Large intestine (tissue), 3 donors: ENCODE measurements around the gene GGA1. TPM values are rescaled to one million over a fixed set of nuclear protein-coding genes. Genes with fewer than 3 reads are reported as not detected.
"Not testable (repeated sequence)": the region's sequence is repeated elsewhere in the genome, so short reads cannot be mapped to it uniquely, and the experiment has no call there.

Source experiments
- DNase-seq, 2 donors: peaks; one replicate each; pipeline versions ENCODE4 v3.0.0 to v3.0.0-alpha.2; 2013
- H3K27ac ChIP-seq: one replicate; pipeline ENCODE4 v1.5.1; 2013; ENCODE audit warnings: low read length
- H3K27me3 ChIP-seq: 2 replicates; pipeline ENCODE4 v1.6.1; 2013; ENCODE audit warnings: low read length; ENCODE audit not compliant: control insufficient read depth, insufficient read depth
- H3K36me3 ChIP-seq: 2 replicates; pipeline ENCODE4 v1.6.1; 2013; ENCODE audit warnings: low read length; ENCODE audit not compliant: control insufficient read depth, insufficient read depth
- H3K4me1 ChIP-seq: one replicate; pipeline ENCODE4 v1.6.1; 2013; ENCODE audit warnings: low read length; ENCODE audit not compliant: control insufficient read depth, insufficient read depth
- H3K4me3 ChIP-seq: one replicate; pipeline ENCODE4 v1.5.1; 2013; ENCODE audit warnings: low read length
- H3K9me3 ChIP-seq: one replicate; pipeline ENCODE4 v1.6.1; 2013; ENCODE audit warnings: mild to moderate bottlenecking, low read depth, low read length, moderate library complexity; ENCODE audit not compliant: control insufficient read depth
- WGBS: methylation state at CpG from one replicate; pipeline ENCODE4 v1.1.5; 2013; ENCODE audit warnings: low lambda C conversion rate; ENCODE audit not compliant: insufficient coverage; 5-methylcytosine and 5-hydroxymethylcytosine counted together
- polyA plus RNA-seq: library from polyadenylated mRNA; unstranded; fragments of 120-200 nt; gene quantifications from one replicate; pipeline ENCODE4 v1.2.1, GENCODE V29; 2013

GGA1 gene
- polyA plus RNA-seq, 1 donor = 49.7 TPM

- DNase-seq = no peak
- Histone ChIP-seq H3K4me3 (no peak overlapping the region), H3K36me3 (no peaks in the 10 kb centered on the region), H3K9me3 (no peaks in the 10 kb centered on the region), H3K27me3 (no peaks in the 10 kb centered on the region), H3K4me1 (peaks cover 25% of the 10 kb centered on the region), H3K27ac (peak overlapping the region; percentile 25)
- WGBS = no CpG with 5 or more reads among the region's 12 CpGs
These were observed 16.7 kb upstream of the GGA1 start for GRCh38 chr22:37591823-37592404.

DNA sequence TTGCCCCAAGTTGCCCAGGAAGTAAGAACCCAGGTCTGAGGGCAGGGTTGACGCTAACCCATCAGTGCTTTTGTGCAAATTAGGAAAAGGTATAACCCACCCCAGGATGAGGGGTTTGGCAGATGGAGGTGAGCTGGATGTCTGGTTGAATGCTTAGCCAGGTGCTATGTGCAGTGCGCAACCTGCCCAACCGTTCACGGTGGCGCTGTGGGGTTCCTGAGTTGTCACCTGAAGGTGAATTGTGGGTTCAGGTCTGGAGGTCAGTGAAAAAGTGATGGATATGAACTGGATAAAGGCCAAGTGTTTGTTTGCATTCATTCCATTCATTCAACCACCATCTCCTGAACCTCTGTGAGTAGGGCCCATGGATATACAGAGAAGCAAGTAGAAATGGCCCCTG, 14.4 kb upstream of the GGA1 start:
- Histone ChIP-seq H3K27me3 (no peaks in the 10 kb centered on the region), H3K36me3 (no peaks in the 10 kb centered on the region), H3K9me3 (no peaks in the 10 kb centered on the region), H3K27ac (no peak overlapping the region), H3K4me3 (no peak overlapping the region), H3K4me1 (peaks cover 11% of the 10 kb centered on the region)
- DNase-seq = no peak
- WGBS = no CpG with 5 or more reads among the region's 5 CpGs

DNA sequence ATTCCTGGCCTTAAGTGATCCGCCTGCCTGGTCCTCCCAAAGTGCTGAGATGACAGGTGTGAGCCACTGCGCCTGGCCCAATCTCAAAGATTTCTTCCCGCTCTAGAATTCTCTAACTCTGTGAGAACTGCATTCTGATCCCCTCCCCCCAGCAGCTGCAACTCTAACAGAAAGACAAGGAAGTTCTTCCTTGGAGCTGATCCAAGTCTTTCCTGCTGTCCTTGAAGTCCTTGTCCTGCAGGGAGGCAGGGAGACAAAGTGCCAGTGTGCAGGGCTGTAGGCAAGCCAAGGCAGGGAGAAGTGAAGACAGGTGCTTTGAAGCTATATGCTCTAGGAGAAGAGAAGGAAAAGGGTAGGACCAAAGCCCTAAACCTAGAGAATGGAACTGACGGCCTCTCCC, 9.5 kb upstream of the GGA1 start:
- Histone ChIP-seq H3K36me3 (no peaks in the 10 kb centered on the region), H3K27me3 (no peaks in the 10 kb centered on the region), H3K4me3 (no peak overlapping the region), H3K9me3 (no peaks in the 10 kb centered on the region), H3K27ac (no peak overlapping the region), H3K4me1 (peaks cover 9% of the 10 kb centered on the region)
- DNase-seq = peak in 1 of 2 donors; percentile 36
- no CpG with 5 or more reads among the region's 4 CpGs for WGBS

DNA sequence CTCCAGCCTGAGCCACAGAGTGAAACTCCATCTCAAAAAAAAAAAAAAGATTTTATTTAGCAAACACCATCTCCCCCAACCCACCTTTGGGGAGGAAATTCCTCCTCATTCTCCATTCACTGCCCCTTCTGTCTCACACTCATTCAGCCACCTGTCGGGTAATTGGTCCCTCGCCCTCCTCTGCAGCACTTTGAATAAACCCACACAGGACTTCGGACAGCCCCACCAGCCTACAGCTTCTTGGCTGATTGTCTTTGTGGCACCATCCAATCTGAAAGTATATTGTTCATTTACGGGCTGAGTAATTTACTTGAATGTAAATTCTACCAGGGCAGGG, 7.5 kb upstream of the GGA1 start:
- no CpG with 5 or more reads among the region's 4 CpGs for WGBS
- Histone ChIP-seq H3K27ac (peak overlapping the region; percentile 59), H3K36me3 (no peaks in the 10 kb centered on the region), H3K9me3 (no peaks in the 10 kb centered on the region), H3K4me1 (peaks cover 9% of the 10 kb centered on the region), H3K27me3 (no peaks in the 10 kb centered on the region), H3K4me3 (no peak overlapping the region)
- no peak for DNase-seq

- Histone ChIP-seq H3K4me1 (peaks cover 9% of the 10 kb centered on the region), H3K27me3 (no peaks in the 10 kb centered on the region), H3K4me3 (no peak overlapping the region), H3K36me3 (no peaks in the 10 kb centered on the region), H3K27ac (peak overlapping the region; percentile 59), H3K9me3 (no peaks in the 10 kb centered on the region)
- no CpG with 5 or more reads among the region's 14 CpGs for WGBS
- peak; percentile 87 to 93 for DNase-seq
These were observed 6.8 kb upstream of the GGA1 start for GRCh38 chr22:37601540-37602442.

DNA sequence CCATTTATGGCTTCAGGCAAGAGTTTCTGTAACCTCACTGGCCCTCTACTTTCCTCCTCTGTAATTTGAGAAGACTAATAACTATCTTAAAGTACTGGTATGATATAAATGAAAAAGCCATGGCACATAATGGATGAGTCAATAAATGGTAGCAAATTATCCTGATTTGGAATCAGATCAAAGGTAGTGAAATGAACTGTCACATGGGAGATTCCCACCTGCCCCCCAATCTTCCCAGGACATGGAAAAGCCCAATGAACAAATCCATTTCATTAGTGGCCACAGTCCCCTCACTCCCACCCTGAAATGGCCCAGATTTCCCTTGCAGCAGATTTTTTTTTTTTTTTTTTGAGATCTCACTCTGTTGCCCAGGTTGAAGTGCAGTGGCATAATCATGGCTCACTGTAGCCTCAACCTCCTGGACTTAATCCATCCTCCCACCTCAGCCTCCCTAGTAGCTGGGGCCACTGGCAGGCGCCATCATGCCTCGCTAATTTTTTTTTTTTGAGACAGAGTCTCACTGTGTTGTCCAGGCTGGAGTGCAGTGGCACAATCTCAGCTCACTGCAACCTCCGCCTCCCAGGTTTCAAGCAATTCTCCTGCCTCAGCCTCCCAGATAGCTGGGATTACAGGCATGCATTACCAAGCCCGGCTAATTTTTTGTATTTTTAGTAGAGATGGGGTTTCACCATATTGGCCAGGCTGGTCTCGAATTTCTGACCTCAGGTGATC, 5.9 kb upstream of the GGA1 start:
- H3K27ac ChIP-seq, H3K27me3 ChIP-seq, DNase-seq, H3K9me3 ChIP-seq, H3K4me3 ChIP-seq, H3K36me3 ChIP-seq: not testable (repeated sequence)
- peaks cover 11% of the 10 kb centered on the region for H3K4me1 ChIP-seq
- no CpG with 5 or more reads among the region's 5 CpGs for WGBS

DNA sequence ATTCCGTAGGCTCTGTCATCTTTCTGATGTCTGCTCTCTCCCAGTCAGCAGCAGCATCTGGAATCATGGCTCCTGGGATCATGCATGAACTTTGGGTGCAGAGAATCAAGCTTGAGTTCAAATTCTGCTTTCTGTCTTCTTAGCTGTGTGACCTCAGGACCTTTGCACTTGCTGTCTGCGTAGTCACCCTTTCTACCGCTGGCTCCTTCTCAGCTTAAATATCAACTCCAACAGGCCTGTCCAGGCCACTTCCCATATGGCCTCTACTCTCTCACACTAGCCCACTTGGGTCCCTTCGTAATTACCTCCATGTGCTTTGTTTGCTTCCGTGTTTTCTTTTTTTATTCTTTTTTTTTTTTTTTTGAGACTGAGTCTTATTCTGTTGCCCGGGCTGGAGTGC, 4.6 kb upstream of the GGA1 start:
- Histone ChIP-seq H3K27ac (no peak overlapping the region), H3K4me3 (no peak overlapping the region), H3K4me1 (peaks cover 9% of the 10 kb centered on the region), H3K9me3 (no peaks in the 10 kb centered on the region), H3K27me3 (no peaks in the 10 kb centered on the region), H3K36me3 (no peaks in the 10 kb centered on the region)
- DNase-seq = no peak
- no CpG with 5 or more reads among the region's 6 CpGs for WGBS

DNA sequence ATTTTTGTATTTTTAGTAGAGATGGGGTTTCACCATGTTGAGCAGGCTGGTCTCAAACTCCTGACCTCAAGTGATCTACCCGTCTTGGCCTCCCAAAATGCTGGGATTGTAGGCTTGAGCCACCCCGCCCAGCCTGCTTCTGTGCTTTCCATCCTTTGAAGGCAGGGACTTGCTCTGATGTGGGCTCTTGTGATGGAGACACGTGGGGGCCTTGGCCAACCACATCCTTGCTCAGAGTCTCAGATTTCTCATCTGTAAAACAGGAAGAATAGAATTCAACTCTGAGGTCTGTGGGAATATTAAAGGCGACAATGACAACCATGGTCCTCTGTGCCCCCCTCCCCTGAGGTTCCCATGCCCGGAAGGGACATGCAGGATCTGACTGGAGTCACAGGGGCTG, 3.8 kb upstream of the GGA1 start:
- Histone ChIP-seq H3K4me3 (no peak overlapping the region), H3K27ac (no peak overlapping the region), H3K36me3 (no peaks in the 10 kb centered on the region), H3K27me3 (no peaks in the 10 kb centered on the region), H3K9me3 (no peaks in the 10 kb centered on the region), H3K4me1 (peaks cover 10% of the 10 kb centered on the region)
- DNase-seq = peak in 1 of 2 donors; percentile 9
- no CpG with 5 or more reads among the region's 5 CpGs for WGBS

- Histone ChIP-seq H3K9me3 (no peaks in the 10 kb centered on the region), H3K36me3 (peaks cover 3% of the 10 kb centered on the region), H3K27ac (peak overlapping the region; percentile 96), H3K27me3 (no peaks in the 10 kb centered on the region), H3K4me3 (peak overlapping the region; percentile 68), H3K4me1 (peaks cover 8% of the 10 kb centered on the region)
- DNase-seq = peak; percentile 93
- 0% methylated on average over 2 of the region's 44 CpGs for WGBS
These were observed 1.4 kb upstream of the GGA1 start for GRCh38 chr22:37607010-37607934.
